ENCODE results near the gene LILRB5.
"Not testable (repeated sequence)": the region's sequence is repeated elsewhere in the genome, so short reads cannot be mapped to it uniquely, and the experiment has no call there.

Gene LILRB5

DNA sequence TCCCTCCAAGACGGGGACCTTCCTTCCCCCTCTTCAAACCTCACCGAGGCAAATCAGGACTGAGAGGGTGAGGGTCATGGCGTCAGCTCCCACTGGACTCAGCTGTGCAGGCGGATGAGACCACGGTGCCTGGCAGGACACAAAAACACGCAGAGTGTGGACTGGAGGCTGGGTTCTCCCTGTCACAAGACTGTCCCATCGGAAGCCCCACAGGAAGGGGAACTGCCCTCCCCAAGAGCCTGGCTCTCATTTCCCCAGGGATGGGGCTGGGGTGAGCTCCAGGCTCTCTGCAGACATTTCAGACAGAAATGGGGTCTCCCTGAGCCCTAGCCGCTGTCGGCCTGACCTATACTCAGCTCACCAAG, at the start of gene LILRB5:
Gene LILRB5, minus strand, starts transcription at position 158 of the 365 bp plus-strand sequence. Its CDS starts 80 bp downstream, at position 78.
- DNase-seq = no peak

DNA sequence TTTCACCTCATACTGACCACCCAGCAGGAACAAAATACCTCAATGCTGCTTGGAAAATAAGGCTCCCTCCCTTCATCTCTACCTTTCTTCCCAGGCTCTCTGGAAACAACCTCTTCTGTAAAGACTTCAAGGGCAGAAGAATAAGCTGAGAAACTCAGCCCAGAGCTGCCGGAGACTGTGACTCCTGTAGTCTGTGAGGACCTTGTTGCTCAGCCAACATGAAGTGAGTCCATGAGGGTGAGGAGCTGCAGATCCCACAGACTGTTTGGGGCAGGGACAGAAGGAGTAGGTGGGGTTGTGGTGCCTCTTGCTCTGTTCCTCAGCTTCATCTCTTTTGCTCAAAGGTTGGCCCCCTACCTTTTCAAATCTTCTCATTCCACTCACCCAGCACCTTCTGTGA, 48.1 kb upstream of the LILRB5 start:
- no peak for DNase-seq

- DNase-seq = peak; percentile 61
These were observed 45.2 kb upstream of the LILRB5 start for GRCh38 chr19:54302257-54302656.

DNA sequence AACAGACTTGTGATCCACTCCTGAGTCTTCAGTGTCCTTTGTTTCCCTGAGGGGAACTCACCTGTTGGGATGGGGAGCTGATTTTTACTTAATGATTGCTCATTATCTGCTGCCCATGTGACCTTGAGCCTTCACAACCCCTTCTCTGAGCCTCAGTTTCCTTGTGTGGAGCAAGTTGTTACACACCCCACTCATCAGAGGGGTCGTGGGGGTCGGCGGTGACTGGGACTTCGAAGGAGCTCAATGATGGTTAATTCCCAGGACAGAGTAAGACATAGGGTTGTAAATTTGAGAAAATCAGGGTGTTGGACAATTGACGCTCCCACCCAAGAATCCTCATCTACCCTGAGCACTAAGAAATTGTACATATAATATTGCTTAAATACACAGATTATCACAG, 42.4 kb upstream of the LILRB5 start:
- DNase-seq = no peak

- no peak for DNase-seq
These were observed 42.0 kb upstream of the LILRB5 start for GRCh38 chr19:54299126-54299498.

DNA sequence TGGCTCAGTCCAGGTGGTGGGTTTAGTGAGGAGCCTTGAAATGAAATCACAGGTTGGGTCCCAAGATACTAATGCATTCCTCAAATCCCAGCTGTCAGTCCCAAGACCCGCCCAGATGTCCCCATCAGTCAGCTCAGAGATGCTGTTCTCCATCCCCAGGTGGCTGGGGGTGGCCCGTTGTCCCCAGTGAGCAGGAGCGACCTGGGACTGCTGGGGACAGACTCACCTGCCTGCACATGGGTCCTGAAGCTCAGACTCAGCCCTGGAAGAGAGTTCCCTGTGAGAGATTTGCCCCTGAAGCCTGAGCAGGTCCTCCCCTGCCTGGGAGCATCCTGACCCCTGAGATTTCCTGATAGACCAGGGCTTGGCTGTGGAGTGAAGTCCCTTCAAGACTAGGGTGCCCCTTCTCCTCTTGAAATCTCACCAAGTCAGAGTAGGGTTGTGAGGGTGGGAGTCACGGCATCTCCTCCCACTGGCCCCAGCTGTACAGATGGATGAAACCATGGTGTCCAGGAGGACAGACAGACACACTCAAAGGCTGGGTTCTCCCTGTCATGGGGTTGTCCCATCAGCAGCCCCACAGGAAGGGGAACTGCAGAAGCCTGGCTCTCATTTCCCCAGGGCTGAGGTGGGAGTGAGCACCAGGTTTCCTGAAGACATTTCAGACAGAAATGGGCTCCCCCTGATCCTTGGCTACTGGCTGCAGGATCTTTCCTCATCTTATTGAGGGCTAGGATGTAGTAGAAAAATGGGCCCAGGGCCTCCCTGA, 41.5 kb upstream of the LILRB5 start:
- no peak for DNase-seq

- DNase-seq = peak; percentile 41
These were observed 40.8 kb upstream of the LILRB5 start for GRCh38 chr19:54297759-54298305.

DNA sequence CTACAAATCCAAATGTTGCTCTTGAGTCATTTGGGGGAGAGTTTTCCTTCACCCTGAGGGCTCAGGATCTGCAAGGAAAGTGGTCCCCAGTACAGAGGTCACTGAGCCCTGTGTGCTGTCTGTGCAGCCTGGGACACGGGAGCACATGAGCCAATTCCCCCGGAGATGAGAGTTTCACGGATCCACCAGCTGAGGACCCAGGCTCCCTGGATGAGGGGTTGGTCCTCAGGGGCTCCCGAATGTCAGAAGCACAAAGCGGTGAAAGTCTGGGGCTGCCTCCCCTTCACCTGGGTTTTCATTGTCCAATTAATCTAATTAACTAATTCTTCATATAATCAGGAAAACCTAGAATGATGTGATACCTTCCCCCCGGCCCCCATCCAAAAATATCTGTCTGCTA, 37.5 kb upstream of the LILRB5 start:
- DNase-seq = no peak

- not testable (repeated sequence) for DNase-seq
These were observed 32.1 kb upstream of the LILRB5 start for GRCh38 chr19:54289160-54289559.

GRCh38 chr19:54287456-54287855, 30.4 kb upstream of the LILRB5 start:
- no peak for DNase-seq

DNA sequence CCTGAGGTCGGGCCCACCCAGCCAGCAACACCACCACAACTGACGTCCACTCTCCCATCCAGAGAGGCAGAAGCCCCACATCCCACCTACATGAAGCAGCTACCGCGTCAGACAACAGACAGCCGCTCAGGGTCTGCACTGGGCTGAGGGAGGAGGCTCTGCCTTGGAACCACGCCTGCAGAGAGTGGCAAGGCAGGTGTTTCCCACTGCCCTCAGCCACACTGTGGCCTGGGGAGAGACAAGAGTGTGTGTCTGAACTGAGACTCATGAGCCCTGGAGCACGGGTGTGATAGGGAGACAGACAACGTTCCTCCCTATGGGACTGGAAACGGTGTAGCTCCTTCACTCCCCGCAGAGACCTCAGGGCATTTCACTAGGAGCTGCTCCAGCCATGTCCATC, 29.2 kb upstream of the LILRB5 start:
- DNase-seq = not testable (repeated sequence)

DNA sequence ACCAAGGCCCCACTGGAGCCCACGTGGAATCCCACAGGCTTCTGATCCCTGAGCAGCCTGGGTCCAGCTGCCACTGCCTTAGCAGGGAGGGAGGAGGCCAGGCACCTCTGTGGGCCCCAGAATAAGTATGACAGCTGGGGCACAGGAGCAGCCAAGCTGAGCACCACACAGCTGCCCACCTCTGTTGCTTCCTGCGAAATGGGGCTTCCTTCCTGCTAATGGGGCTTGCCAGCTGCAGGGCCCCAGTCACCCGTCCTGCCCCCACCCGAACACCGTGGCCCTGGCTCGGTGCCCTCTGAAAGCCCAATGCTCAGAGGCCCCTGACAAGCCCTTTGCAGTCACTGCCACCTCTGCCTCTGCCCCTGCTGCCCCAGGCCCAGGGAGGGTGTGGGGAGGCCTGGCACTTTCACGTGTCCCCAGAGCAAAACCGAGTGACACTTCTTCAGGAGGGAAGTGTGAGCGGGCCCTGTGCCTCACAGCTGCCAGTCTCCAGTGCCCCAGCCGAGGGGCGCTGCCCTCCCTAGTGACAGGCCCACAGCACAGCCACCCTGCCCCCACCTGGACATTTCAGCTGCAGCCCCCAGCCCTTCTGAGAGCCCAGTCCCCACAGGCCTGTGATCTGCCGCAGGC, 28.5 kb upstream of the LILRB5 start:
- DNase-seq = not testable (repeated sequence)

DNA sequence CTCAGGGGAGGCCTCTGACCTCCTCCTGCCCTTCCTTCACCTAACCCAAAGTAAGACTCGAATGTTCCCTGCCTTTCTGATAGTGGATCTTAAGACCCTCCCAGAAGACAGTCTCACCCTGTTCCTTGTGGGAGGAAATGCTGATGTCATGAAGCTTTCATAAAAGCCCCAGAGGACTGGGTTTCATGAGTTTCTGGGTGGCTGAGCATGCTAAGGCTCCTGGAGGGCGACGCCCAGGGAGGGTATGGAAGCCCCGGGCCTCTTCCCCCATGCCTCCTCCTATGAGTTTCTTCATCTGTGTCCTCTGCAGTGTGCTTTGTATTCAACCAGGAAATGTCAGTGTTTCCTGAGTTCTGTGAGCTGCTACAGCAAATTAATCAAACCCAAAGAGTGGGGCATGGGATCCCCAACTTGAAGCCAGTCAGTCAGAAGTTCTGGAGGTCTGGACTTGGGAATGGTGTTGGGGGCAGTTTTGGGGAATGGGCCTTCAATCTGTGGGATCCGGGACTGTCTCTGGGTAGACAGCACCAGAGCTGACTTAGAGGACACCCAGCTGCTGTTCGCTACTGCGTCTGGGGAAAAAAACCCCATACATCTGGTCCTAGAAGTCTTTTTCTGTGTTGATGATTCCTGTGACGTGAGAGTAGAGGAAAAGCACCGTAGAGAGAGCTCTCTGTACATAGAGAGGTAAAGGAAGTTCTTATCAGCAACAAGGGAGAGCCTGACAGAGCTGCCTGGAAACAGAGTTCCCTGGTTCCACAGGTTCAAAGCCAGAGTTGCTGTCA, 25.8 kb upstream of the LILRB5 start:
- DNase-seq = peak; percentile 13

- not testable (repeated sequence) for DNase-seq
These were observed 24.6 kb upstream of the LILRB5 start for GRCh38 chr19:54281729-54282075.

- DNase-seq = peak; percentile 39
These were observed 24.1 kb upstream of the LILRB5 start, which contains the start of gene LILRB2 for GRCh38 chr19:54281007-54281728. Gene LILRB2, minus strand, starts transcription at chr19:54281110. Its CDS starts 614 bp downstream, at chr19:54280496.

DNA sequence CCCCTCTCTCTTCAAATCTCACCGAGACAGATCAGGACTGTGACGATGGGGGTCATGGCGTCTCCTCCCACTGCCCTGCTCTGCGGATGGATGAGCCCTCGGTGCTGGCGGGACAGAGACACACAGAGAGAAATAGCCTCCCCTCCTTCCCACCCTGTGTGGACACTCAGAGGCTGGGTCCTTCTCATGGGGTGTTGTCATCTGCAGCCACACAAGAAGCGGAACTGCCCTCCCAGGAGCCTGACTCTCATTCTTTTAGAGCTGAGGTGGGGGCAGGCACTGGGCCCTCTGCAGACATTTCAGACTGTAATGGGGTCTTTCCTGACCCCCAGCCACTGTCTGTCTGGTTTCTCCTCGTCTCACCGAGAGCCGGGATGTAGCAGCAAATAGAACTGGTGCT, 23.4 kb upstream of the LILRB5 start:
- DNase-seq = peak; percentile 32

DNA sequence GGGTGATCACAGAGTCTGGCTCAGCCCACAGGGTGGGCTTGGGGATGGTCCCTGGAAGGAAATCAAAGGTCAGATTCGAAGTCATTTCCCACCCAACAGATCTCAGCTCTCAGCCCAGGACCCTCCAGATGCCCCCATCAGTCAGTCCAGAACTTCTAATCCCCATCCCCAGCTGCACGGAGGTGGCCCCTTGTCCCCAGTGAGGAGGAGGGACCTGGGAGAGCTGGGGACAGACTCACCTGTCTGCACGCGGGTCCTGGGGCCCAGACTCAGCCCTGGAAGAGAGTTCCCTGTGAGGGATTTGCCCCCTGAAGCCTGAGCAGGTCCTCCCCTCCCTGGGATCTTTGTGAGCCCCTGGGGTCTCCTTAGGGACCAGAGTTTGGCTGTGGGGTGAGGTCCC, 23.0 kb upstream of the LILRB5 start:
- DNase-seq = not testable (repeated sequence)

DNA sequence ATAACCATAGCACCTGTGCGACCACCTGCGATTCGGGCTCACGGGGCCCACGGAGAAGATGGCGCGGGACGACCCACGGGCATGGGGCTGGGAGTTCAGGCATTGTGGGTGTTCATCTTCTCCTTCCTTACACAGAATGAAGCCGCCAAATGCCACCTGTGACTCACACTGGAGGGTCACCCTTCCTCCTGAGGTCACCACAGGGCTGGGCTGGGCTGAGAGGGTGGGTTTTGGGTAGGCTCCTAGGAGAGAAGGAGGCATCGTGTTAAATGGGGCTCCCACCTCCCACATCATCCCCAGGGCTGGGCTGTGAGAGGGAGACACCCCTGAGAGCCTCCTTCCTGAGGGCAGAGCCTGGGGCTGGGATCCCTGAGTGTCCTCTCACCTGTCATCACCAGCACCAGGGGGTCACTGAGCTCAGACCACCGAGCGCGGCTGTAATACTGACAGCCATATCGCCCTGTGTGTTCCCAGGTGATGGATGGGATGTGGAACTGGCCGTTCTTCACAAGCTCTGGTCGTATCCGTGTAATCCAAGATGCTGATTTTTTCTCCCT, 22.4 kb upstream of the LILRB5 start:
- no peak for DNase-seq

DNA sequence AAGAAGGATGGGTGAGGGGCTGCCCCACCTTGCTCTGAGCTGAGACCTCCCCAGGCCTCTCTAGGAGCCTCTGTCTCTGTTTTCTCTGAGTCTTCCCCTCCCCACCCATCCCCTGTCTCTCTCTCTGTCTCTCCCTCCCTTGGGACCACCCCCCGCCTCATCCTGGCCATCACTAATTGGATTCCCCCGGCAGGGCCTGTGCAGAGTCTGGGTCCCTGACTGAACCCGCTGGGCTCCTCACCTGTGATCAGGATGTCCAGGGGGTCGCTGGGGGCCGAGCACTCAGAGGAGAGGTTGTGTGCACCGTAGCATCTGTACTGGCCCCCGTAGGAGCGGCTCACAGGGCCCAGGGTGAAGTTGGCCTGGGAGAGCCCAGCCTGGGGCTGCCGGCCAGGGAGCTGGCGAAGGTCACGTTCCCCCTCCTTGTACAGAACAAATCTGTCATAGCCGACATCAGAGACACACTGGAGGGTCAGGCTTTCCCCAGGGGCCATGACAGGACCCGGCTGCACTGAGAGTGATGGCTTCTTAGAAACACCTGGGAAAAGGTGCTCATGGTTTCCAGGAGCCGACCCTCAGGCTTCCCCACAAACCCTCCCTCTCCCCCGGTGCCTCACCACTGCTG, 21.6 kb upstream of the LILRB5 start:
- not testable (repeated sequence) for DNase-seq

DNA sequence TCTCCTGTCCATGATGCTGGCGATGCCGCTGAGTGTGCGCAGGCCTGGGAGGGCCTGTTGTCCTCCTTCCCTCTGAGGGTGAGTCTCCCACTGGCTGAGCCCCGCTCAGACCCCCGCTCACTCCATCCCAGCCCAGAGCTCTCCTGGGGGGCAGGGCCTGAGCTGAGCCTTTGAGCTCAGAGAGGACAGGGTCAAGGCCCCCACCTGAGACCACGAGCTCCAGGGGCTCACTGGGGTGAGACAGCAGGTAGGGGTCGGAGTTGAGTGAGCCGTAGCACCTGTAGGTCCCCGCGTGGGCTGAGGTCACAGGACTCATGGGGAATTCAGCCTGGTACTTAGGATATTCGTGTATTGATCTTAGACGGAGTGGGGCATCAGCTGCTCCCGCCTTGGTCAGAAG, 21.0 kb upstream of the LILRB5 start:
- not testable (repeated sequence) for DNase-seq

DNA sequence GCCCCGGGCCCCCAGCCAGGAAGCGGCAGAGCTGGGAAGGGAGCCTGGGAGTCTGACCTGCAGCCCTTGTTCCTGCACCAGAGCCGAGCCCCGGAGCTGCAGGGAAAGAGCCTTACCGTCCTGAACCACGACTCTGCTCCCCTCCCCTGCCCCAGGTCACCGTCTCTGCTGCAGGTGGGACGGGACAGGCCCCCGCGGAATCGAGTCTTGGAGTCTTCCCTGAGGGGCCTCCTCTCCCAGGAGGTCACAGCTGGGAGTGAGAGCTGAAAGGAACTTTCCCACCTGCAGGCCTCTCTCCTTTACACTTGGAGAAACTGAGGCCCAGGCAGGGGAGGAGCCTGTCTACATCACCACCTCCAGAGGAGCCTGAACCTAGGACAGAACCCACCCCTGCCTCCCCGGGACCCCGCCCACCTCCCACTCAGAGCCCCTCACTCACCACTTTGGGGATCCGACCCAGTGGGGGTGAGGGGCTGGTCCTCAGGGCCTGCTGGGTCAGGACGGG, 20.1 kb upstream of the LILRB5 start:
- not testable (repeated sequence) for DNase-seq

DNA sequence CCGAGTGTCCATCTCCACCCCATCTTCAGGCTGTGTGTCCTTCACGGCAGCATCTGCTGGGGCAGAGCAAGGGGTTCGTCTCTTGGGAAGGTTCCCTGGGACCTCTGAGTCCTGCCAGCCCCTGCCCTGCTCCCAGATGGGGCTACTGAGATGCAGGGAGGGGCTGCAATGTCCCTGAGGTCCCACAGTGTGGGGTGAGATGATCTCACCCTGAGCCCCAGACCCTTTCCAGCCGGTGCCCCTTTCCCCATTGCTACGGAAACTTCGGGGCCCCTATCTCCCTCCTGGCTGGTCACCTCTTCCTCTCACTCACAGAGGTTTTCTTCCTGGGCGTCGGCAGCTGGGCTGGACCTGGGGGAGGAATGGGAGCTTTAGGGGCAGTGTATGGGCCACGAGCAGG, 18.9 kb upstream of the LILRB5 start:
- DNase-seq = no peak
